ENCODE measurements around the gene C3orf20.
"Not testable (repeated sequence)": the region's sequence is repeated elsewhere in the genome, so short reads cannot be mapped to it uniquely, and the experiment has no call there.

C3orf20 gene

GRCh38 chr3:14798231-14798630, 123.3 kb downstream of the C3orf20 start:
- DNase-seq (ENCODE audit: low spot score) = no peak

GRCh38 chr3:14799146-14799545, 124.2 kb downstream of the C3orf20 start:
- no peak for DNase-seq (ENCODE audit: low spot score)

- no peak for DNase-seq (ENCODE audit: low spot score)
Observed at GRCh38 chr3:14801031-14801430, 126.1 kb downstream of the C3orf20 start.

DNA sequence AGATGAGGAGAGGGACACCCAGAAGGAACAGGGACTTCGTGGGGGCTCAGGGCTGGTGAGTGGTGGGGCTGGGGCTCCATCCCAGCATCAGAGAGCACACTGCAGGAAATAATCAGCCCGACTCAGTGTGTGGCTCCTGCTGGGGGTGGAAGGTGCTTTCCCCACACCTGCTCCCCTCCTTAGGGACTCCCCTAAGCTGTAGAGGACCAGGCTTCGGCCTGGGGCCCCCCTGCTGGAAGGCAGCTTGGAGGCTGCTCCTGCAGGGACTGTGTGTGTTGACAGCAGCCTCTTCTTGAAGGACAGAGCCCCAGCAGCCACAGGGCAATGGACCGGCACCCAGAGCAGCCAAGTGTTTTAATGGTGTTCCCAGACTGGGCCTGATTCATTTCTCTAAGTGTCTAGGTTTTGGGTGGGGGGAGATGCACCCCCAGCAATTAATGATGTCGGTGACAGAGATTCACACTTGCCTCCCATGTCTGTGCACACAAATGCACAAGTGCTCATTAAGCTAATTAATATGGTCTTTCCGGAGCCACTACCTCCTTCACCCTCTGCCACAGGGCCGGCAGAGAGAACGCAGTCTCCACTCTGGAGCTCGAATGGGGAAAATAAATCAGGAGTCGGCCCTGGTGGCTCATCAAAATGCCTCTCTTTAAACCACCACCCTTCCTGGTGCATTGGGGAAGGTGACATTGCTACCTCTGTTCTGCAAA, 126.9 kb downstream of the C3orf20 start:
- no peak for DNase-seq (ENCODE audit: low spot score)

DNA sequence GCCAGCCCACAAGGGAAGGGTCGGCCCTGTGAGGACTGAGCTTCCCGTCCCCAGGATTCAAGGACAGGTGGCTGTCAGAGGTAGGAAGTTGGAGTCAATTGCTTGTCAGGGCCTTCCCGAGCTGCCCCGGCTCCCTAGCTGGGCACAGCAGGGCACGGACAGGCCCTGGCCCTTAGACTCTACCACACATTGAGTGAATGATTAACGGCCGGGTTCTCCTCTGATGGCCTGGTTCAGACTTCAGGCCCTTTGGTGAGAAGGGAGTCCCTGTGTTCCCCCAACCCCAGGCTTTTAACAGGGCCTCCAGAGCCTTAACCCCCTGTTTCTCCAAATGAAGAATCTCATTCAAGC, 127.4 kb downstream of the C3orf20 start:
- no peak for DNase-seq (ENCODE audit: low spot score)

- DNase-seq (ENCODE audit: low spot score) = no peak
Observed at GRCh38 chr3:14803101-14803980, 128.4 kb downstream of the C3orf20 start.

GRCh38 chr3:14803981-14804834, 129.3 kb downstream of the C3orf20 start:
- no peak for DNase-seq (ENCODE audit: low spot score)

GRCh38 chr3:14804835-14805780, 130.2 kb downstream of the C3orf20 start:
- no peak for DNase-seq (ENCODE audit: low spot score)

DNA sequence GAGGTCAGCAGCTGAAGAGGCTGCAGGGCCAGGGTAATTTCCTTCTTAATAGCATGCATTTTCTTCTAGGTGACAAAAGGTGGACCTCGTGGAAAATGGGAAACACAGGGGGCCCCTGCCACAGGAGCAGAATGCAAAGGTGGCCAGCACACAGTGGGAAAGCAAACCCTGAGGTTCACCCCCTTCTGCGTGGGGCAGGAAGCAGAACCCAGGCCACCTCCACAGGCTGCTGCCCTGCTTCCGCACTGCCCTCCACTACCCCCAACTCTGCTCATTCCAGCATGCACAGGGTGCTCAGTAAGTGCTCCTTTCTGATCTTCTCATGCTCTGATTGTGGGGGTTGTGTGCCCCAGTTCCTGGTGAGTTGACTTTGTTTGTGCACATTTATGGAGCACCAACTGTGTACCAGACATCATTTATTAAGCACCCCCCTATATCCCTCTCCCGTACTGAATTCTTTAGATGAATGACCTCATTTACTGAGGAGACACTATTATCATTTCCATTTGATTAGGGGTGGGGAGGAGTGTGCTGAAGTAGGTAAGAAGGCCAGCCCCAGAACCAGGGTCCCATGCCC, 131.1 kb downstream of the C3orf20 start:
- DNase-seq (ENCODE audit: low spot score) = no peak

GRCh38 chr3:14806641-14807263, 131.8 kb downstream of the C3orf20 start:
- DNase-seq (ENCODE audit: low spot score) = no peak

DNA sequence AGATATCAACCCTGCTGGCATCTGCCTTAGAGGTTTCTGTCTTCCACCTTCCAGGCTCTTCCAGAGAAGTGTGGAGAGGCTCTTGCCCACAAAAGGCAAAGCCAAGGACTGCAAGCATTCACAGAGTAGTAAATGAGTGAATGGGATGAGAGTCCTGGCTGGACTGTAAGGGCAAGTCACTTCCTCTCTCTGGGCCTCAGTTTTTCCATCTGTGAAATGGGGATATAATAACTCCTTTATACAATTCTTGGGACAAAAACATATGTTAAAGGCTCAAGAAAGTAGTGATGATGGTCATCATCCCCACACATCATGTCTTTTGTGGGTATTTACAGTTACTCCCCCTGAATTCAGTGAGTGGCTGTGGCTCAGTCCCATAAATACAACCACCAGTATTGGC, 133.1 kb downstream of the C3orf20 start:
- DNase-seq (ENCODE audit: low spot score) = no peak

DNA sequence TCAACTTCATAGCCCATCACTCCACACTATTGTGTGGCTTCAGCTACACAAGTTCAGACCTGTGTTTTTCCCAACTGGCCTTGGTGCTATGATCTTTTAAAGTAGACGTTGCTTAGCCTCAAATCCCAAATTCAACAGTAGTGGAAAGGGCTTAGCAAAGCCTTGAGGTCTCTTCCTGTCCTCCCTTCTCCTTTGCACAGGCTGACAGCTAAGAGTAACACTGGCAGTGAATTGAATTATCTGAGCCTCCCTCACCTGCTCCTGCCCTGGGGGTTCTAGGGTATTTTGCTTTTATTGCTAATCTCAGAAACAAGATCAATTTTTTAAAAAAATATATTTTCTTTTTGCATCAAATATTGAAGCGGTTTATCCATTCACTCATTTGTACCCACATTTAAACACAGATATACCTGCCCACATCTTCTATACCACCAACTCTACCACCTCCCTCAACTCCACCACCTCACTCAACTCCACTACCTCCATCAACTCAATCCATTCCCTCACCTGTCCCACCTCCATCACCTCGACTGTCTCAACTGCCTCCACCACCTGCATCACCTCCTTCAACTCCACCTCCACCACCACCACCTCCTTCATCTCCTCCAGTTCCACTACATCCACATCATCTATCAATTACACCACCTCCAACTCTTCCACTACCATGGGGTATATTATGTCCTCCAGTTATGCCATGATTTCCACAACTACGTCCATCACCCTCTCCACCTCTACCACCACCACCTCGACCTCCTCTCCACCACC, 133.7 kb downstream of the C3orf20 start:
- no peak for DNase-seq (ENCODE audit: low spot score)

DNA sequence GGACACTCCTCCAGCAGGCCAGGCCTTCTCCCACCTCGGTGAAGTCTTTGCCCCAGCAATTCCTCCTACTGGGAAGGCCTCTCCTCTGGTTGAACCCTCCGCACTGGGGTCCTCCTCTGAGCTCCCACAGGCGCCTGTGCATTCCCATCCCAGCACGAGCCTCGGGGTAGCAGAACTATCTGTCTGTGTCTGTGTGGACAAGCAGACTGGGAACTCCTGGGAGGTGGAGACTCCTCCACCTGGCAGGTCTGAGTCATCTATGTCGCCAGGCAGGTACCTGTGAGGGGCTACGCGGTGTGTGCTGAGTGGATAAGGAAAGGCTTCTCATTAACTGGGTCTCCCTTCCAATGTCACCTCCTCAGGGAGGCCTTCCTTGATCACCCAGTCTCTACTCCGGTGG, 134.7 kb downstream of the C3orf20 start:
- not testable (repeated sequence) for DNase-seq (ENCODE audit: low spot score)

GRCh38 chr3:14810070-14810791, 135.3 kb downstream of the C3orf20 start:
- no peak for DNase-seq (ENCODE audit: low spot score)

GRCh38 chr3:14810801-14811661, 136.1 kb downstream of the C3orf20 start:
- DNase-seq (ENCODE audit: low spot score) = no peak

DNA sequence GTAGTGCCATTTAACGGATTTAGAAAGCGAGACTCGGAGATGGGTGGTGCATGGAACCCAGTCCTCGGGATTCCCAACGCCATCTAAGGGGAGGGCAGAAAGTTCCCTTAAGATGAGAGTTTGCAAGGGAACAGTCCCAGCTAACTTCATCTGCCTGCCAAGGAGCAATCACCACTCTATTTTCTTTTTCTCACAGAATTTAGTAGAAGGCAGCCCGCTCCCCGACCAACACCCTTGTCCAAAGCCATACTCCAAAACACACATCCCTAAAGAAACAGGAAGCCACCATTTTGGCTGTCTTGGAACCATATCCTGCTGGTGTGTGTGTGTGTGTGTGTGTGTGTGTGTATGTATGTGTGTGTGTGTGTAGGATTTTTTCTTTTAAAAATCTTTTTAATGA, 136.7 kb downstream of the C3orf20 start:
- DNase-seq (ENCODE audit: low spot score) = no peak

DNA sequence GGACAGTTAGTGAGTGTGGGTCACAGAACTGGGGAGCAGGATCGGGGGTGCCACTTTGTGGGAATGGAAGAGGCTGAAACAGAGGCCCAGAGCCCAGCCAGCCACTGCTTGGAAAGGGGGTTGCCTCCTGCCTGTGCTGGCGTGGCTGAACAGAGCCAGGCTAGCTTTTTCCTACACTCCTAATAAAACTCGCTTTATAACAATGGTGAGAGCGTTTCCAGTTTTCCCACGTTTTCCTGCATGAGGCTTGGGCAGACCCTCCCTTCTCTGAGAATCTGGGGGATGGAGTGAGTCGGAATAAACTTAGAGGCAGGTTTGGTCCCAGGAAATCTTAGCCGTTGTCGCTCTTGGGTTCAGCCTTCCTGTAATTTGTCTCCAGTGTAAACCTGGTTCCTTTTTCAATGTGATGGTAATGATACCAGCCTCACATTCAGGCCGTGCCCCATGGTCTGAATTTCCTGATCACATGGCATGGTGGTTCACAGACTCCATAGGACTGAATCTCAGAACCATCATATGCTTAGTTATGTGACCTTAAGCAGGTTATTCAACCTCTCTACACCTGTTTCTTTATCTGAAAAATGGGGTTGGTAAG, 137.4 kb downstream of the C3orf20 start:
- DNase-seq (ENCODE audit: low spot score) = no peak

DNA sequence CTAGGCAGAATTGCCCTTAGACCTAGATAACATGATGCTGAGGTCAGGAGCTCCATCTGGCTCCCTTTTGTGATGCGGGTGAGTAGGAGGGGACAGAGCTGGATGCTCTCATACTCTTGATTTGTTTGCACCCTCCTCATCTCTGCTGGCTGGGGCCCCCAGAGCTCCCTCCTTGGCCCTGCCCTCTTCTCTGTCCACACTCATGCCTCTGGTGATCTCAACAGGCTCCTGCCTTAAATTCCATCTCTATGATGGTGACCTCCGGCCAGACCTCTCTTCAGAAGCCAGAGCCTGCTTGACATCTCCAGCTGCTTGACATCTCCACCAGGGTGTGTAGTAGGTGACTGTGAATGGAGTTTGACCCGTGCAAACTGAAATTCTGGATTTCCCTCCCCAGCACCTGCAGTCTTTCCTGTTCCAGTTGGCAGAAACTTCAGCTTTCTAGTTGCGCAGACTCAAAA, 139.5 kb downstream of the C3orf20 start:
- DNase-seq (ENCODE audit: low spot score) = no peak
